HEK293T (cell line): ENCODE measurements around the gene GPR158.

Experiments
- BHLHE40 ChIP-seq: fragments of 450-650 bp; IDR thresholded peaks from 2 replicates; pipeline ENCODE4 v1.6.1; 2016; ENCODE audit warnings: mild to moderate bottlenecking, moderate library complexity, borderline replicate concordance
- CTBP1 ChIP-seq: fragments of 450-650 bp; IDR thresholded peaks from 2 replicates; pipeline ENCODE4 v1.6.1; 2016; ENCODE audit warnings: borderline replicate concordance
- ELF4 ChIP-seq: fragments of 450-650 bp; IDR thresholded peaks from 2 replicates; pipeline ENCODE4 v1.6.1; 2017; ENCODE audit warnings: antibody characterized with exemption
- FOXA1 ChIP-seq: fragments of 450-650 bp; IDR thresholded peaks from 2 replicates; pipeline ENCODE4 v1.6.1; 2016; ENCODE audit warnings: mild to moderate bottlenecking
- FOXM1 ChIP-seq: fragments of 450-650 bp; IDR thresholded peaks from 2 replicates; pipeline ENCODE4 v1.6.1; 2017; ENCODE audit warnings: mild to moderate bottlenecking, borderline replicate concordance
- HDGF ChIP-seq: fragments of 450-650 bp; IDR thresholded peaks from 2 replicates; pipeline ENCODE4 v1.6.1; 2017; ENCODE audit warnings: antibody characterized with exemption, borderline replicate concordance
- L3MBTL2 ChIP-seq: fragments of 450-650 bp; conservative IDR thresholded peaks from 2 replicates; pipeline ENCODE4 v1.6.1; 2016; ENCODE audit warnings: mild to moderate bottlenecking
- LEF1 ChIP-seq: fragments of 450-650 bp; IDR thresholded peaks from 2 replicates; pipeline ENCODE4 v1.6.1; 2017; ENCODE audit warnings: mild to moderate bottlenecking, borderline replicate concordance
- SP1 ChIP-seq: fragments of 450-650 bp; IDR thresholded peaks from 2 replicates; pipeline ENCODE4 v1.6.1; 2017
- SUZ12 ChIP-seq: fragments of 450-650 bp; IDR thresholded peaks from 2 replicates; pipeline ENCODE4 v1.6.1; 2016; ENCODE audit warnings: mild to moderate bottlenecking
- TARDBP ChIP-seq: fragments of 450-650 bp; IDR thresholded peaks from 2 replicates; pipeline ENCODE4 v1.6.1; 2016
- TF ChIP-seq, protein P1 (sequence below): fragments of 450-650 bp; IDR thresholded peaks from 2 replicates; pipeline ENCODE4 v1.6.1; 2016

DNA sequence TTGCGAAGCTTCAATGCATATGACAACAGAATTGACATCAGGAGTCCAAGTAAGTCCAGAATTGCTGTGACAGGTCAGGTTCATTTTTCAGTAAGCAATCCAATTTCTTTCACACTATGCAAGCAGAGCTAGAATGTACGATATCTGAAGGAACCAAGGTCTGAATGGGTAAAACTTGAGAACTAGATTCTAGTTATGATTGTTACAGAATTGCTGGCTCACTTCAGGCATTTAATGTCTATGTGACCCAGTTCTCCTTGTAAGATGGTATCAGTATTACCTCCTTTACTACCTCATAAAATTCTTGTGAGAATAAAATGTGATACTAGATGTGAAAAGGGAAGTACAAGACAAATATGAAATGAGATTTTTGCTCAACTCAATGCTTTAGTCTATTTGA lies 159.6 kb downstream of the GPR158 start:
- TF ChIP-seq, protein P1, sequence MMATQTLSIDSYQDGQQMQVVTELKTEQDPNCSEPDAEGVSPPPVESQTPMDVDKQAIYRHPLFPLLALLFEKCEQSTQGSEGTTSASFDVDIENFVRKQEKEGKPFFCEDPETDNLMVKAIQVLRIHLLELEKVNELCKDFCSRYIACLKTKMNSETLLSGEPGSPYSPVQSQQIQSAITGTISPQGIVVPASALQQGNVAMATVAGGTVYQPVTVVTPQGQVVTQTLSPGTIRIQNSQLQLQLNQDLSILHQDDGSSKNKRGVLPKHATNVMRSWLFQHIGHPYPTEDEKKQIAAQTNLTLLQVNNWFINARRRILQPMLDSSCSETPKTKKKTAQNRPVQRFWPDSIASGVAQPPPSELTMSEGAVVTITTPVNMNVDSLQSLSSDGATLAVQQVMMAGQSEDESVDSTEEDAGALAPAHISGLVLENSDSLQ: no peak
- TF ChIP-seq FOXM1 (no peak), HDGF (no peak), L3MBTL2 (no peak), CTBP1 (no peak), LEF1 (no peak), SUZ12 (no peak), TARDBP (no peak), ELF4 (no peak), BHLHE40 (no peak), FOXA1 (no peak), SP1 (no peak)
